OCI-LY7 (cell line): ENCODE results near the gene AIFM2.

Experiments
- EZH2phosphoT487 ChIP-seq: fragments of 200-600 bp; sonication (generic); IDR thresholded peaks from 2 replicates; pipeline ENCODE4 v1.6.1; 2018; ENCODE audit warnings: low read depth, borderline replicate concordance, mild to moderate bottlenecking, mixed run types, antibody characterized with exemption, low read length, moderate library complexity, mixed read lengths
- TF ChIP-seq, protein P1 (sequence below): fragments of 200-600 bp; sonication (generic); conservative IDR thresholded peaks from 2 replicates; pipeline ENCODE4 v1.5.1; 2014; ENCODE audit warnings: mild to moderate bottlenecking, antibody characterized with exemption, low read length, moderate library complexity, mixed read lengths

DNA sequence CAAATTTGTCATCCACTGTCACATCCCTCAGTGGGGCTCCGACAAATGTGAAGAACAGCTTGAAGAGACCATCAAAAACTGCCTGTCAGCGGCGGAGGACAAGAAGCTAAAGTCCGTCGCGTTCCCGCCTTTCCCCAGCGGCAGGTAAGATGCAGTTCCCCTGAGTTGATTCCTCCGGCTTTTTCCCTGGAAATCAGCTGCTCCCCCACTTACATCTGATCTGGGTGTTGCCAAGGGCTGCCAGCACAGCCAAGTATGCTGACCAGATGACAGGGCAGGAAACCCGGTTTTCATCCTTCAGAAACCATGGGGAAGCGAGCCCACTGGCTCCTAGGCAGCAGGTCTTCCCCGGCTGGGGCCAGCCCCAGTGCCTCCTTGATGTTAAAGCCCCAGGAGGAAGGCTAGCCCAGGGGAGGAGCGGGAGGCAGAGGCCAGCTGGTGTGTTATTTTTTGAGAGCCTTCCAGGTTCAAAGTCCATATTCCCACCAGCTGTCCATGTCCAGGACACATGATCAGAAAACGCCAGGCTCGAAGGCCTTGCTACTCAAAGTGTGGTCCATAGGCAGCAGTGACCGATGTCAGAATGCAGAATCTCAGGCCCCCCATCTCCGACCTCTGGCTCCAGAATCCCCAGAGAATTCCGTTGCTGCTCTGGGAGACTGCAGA lies 23.4 kb downstream of the AIFM2 start:
- TF ChIP-seq, protein P1, sequence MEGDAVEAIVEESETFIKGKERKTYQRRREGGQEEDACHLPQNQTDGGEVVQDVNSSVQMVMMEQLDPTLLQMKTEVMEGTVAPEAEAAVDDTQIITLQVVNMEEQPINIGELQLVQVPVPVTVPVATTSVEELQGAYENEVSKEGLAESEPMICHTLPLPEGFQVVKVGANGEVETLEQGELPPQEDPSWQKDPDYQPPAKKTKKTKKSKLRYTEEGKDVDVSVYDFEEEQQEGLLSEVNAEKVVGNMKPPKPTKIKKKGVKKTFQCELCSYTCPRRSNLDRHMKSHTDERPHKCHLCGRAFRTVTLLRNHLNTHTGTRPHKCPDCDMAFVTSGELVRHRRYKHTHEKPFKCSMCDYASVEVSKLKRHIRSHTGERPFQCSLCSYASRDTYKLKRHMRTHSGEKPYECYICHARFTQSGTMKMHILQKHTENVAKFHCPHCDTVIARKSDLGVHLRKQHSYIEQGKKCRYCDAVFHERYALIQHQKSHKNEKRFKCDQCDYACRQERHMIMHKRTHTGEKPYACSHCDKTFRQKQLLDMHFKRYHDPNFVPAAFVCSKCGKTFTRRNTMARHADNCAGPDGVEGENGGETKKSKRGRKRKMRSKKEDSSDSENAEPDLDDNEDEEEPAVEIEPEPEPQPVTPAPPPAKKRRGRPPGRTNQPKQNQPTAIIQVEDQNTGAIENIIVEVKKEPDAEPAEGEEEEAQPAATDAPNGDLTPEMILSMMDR, result no peak
- TF ChIP-seq EZH2phosphoT487, result no peak
